GM18526 (cell line): Measurements from ENCODE around the gene ADSS1.

Experiments used
- POLR2A ChIP-seq: IDR thresholded peaks from 3 replicates; pipeline ENCODE4 v1.6.1; 2011; ENCODE audit not compliant: insufficient read length; ENCODE audit errors: extremely low read depth

The ADSS1 gene

GRCh38 chr14:104715871-104716270 is 8.2 kb upstream of the ADSS1 start:
- TF ChIP-seq POLR2A: no peak

GRCh38 chr14:104717137-104717536 is 6.9 kb upstream of the ADSS1 start:
- TF ChIP-seq POLR2A: no peak

DNA sequence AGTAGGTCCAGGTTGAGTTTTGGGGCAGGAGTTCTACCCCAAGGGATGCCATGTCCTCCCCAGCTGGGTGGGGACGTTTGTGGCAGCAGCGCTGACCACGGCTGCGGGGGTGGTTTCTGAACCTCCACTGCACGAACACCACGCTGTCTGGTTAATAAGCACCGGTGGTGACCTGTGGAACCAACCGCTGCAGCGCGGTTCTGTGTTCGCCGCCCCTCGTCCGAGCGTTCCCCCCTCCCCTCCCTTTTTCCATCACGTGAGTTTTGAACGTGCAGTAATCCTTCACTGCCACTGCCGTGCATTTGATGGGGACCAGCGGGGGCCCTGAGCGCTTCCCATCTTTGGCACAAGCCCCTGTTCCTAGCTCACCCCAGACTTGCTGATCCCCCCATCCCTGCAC is 6.4 kb upstream of the ADSS1 start:
- no peak for TF ChIP-seq POLR2A

- TF ChIP-seq POLR2A: no peak
These were observed 5.9 kb upstream of the ADSS1 start for GRCh38 chr14:104718147-104718546.

- TF ChIP-seq POLR2A: no peak
These were observed 5.2 kb upstream of the ADSS1 start for GRCh38 chr14:104718871-104719270.

DNA sequence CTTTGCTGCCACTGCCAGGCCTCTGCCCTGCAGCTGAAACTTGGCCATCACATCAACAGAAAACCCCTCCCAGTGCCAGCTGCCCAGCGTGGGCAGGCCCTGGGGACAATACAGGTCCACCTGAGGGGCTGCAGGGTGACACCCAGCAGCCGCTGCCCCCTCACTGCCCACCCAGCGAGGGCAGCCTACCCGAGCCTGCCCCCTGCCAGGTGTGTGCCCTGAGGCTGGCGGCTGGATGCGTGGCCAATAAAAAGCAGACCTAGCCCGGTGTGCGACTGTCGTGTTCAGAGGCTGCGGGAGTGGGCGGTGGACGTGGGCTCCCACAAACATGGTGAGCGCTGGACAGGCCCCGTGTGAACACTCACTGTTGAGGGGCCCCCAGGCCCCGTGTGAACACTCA is 4.7 kb upstream of the ADSS1 start:
- no peak for TF ChIP-seq POLR2A

DNA sequence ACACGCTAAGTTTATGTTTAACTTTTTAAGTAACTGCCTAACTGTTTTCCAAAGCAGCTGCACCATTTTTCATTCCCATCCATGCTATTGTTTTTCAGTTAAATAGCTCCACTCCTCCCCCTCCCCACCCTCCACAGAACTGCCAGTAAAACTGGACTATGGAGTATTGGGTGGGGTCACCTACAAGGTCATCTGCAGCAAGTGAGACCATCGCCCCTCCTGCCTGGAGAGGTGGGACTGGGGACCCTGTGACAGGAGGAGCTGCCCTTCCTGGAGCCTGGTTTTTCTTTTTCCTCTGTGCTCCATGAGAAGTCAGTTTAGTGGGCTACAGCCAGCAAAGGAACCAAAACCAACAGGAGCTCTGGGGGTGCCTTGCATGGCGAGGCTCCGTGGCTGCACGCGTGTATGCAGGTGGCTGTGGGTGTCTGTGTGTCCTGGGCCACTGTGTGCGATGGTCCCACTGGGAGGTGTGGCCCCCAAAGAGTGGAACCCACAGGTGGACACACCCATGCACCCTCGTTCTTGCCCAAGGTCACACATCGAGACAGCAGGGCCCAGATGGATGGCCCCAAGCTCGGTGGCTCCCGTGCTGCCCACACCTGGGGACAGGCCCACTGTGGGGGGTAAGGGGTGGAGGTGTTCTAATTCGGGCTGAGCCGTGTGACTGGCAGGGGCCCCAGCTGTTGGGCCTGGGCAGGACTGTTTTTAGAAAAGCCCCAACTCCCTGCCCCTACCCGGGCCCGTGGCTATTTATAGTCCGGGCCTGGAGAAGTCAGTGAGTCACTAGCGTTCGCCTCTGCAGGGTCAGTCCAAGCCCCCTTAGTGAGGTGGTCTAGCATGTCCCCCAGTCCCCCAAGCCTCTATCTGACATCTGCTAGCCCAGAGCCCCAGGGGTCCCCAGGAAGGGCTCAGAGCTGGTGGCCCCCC is 2.3 kb upstream of the ADSS1 start:
- no peak for TF ChIP-seq POLR2A

DNA sequence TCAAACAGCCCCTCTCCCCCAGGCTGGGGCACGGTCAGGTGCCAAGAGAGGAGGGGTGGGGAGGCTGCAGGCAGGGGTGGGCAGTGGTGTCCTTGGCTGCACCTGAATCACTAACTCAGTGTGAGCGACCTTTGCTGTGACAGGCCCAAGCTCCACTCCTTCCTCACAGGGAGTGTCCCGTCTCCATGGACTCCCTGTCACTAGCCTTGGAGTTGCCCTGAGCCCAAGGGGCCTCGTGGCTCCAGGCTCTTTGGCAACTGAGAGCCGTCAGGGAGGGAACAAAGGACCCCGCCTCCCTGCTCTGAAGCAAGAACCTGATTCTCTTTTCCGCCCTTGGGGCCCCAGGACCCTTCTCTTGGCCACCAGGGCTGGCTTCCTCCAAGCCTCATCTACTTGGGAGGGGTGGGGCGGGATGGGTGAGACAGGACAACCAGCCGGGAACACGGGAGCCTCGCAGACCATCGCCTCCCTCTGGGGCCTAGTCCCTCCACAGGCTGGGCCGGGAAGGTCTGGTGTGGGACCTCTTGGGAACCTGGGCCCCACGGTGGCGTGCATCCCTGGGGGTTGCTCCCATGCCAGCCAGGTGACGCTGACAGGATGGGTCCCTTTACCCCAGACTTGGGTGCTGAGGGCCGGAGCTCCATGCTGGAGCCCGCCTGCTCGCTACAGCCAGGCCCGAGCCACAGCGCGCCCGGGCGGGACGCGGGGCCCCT is 935 bp upstream of the ADSS1 start:
- no peak for TF ChIP-seq POLR2A

DNA sequence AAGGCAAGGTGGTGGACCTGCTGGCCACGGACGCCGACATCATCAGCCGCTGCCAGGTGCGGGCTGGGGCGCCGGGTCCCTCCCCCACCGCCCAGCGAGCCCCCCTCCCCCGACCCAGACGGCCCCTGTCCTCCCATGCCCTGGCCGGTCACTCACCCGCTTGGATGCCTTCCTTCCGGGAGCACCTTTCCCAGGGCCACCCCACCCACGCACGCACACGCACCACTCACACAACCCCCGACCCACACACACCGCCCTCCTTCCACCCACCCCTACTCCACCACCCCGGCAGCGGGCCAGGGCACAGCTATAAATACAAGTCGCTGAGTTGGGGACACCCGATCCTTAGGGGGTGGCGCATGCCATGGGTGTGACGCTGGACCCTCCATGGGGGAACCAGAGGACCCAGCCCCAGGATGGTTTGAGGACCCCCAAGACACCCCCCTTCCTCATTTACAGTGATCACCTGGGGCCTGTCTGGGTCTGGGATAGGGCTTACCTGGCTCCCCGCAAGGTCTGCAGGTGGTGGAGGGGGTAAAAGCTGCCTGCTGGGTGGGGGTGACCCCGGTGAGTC is 465 bp downstream of the ADSS1 start:
- no peak for TF ChIP-seq POLR2A

DNA sequence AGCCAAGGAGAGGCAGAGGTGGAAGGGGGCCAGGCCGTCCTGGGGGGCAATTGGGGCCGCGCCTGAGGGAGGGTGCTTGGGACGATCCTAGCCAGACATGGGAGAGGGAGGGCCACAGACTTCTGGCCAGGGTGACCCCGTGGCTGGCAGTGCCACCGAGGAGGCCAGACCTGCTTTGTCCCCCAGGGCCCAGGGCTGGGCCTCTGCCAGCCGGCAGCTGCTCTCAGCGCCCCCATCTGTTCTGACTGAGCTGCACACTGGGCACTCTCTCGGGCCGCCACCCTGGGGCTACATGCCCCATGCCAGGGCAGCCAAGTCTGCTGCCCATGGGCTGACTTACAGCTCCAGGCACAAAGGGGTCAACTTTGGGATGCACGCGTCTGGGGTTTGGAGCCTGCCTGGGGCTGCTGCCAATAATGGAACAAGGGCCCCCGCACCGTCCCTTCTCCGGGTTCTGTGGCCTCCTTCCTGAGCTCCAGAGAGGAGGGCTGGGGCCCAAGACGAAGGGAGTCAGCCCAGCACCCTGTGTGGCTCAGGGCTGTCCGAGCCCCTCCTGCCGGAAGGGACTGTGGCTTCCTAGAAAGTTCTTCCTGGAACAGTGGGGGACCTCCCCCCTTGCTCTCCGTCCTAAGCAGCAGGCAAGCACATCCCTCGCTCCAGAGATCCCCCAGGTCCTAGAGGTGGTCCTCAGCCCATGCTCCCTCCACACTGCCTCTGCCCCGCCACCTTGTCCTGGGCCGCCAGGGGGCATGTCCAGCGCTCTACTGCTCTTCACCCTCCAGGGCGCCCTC is 1.1 kb downstream of the ADSS1 start:
- TF ChIP-seq POLR2A: no peak

DNA sequence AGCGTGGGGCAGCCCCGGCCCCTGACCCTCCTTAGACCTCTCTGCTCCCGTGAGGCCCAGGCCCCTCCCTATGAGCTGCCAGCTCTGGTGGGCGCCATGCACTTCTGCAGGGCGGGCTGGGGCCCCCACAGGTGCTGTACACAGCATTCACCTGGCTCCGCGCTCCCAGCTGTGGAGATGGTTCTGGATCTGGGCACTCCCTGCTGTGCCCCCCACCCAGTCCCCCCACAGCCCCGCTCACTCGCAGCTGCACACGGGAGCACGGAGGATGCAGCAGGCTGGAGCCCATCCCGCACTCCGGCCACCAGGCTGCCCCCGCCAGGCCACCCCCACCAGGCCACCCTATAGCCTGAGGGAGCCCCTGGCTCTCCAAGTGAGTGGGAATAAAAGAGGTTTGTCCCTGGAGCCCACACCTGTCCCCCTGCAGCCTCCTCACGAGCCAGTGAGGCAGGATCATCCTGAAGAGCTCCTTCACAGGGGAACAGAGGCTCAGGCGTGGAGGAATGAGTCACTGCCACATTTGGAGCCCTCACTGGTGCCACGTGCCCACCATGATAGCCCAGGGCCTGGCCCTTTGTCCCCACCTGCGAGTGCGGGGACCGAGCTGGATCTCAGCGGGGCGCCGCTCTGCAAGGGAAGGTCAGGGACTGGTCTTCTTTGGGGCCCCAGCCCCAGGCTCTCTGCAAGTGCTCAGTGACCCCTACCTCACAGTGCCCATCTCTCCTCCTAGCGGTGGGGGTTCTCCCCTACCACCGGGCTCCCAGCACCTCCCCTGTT is 1.9 kb downstream of the ADSS1 start:
- no peak for TF ChIP-seq POLR2A

DNA sequence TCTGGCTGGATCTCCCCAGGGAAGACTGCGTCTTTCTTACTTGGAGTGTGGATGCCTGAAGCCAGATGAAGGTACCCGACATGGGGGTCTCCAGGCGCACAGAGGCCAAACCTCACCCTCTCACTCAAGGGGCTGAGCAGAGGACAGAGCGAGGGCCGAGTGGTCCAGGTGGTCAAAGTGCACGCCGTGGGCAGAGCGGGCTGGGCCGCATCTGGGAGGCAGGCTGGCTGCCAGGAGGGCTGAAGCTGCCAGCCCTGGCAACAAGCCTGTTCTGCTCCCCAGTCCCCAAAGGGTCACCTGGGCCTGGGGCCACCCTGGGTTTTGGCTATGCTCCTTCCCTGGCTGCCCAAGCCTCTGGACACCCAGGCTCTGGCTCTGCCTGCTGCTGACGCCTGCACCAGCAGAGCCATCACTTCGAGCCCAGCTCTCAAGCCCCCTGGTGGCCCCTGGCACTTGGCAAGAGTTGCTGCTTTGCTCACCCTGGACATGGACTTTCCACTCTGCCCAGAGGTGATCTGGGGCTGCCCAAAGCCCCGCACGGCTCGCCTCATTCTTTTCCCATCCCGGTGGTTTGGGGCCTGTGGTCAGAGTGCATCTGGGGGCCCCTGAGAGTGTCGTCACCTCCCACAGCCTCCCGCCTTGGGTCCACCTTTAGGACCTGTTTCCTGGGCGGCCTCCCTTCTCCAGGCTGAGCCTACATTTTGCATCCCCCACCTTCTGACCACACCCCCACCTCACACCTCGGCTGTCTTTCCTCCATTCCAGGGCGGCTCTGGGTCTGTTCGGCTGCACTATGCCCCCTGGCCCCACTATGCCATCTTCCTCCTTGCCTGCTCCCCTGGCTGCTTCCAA is 2.8 kb downstream of the ADSS1 start:
- no peak for TF ChIP-seq POLR2A

DNA sequence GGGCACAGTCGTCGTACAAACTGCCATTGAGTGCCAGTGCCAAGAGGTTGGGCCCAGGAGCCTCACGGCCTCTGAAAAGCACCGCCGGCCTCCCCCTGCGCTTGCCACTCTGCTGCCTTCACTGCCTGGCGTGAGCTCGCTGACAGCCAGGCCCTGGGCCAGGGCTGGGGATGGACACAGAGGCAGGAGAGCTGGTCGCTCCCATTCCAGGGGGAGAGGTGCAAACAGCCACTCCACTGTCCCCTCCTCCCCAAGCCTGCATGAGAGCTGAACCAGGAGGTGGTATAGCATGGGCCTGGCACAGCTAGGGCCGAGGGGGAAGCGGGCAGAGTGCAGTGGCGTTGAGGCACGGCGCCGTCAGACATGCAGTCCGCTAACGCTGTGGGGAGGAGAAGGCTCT is 4.6 kb downstream of the ADSS1 start:
- no peak for TF ChIP-seq POLR2A

- TF ChIP-seq POLR2A: no peak
These were observed 5.8 kb downstream of the ADSS1 start for GRCh38 chr14:104729835-104730181.
